Bronchial epithelial cell (primary cell): Measurements from ENCODE around the gene JADE2. TPM values are rescaled to one million over a fixed set of nuclear protein-coding genes. Genes with fewer than 3 reads are reported as not detected.

Experiments used
- DNase-seq: peaks from one replicate; pipeline ENCODE4 v3.0.0-alpha.2; 2010; ENCODE audit warnings: low read depth
- FAIRE-seq: peaks from 2 replicates; lab custom pipeline; 2011; peaks lifted over from hg19 to GRCh38; lab: Jason Lieb, UNC
- H3K27me3 ChIP-seq: 2 replicates; pipeline ENCODE4 v1.5.1; 2011; ENCODE audit warnings: low read length; ENCODE audit not compliant: control insufficient read depth, insufficient read depth
- H3K36me3 ChIP-seq: 2 replicates; pipeline ENCODE4 v1.5.1; 2011; ENCODE audit warnings: low read length; ENCODE audit not compliant: control insufficient read depth, insufficient read depth
- H3K4me3 ChIP-seq: 2 replicates; pipeline ENCODE4 v1.5.1; 2011; ENCODE audit warnings: mild to moderate bottlenecking, low read depth, low read length, control low read depth
- CTCF ChIP-seq: IDR thresholded peaks from 2 replicates; pipeline ENCODE4 v1.5.1; 2011; ENCODE audit warnings: mild to moderate bottlenecking, moderate library complexity, low read length, control low read depth, inconsistent platforms; ENCODE audit not compliant: insufficient read depth, severe bottlenecking
- total RNA-seq: library from RNA; depleted of rRNA; stranded (reverse); fragments of >200 nt; gene quantifications from 2 replicates; pipeline ENCODE4 v1.2.1, GENCODE V29; 2014

JADE2 gene
- total RNA-seq, 1 donor from 2014 or later = 17.1 TPM

DNA sequence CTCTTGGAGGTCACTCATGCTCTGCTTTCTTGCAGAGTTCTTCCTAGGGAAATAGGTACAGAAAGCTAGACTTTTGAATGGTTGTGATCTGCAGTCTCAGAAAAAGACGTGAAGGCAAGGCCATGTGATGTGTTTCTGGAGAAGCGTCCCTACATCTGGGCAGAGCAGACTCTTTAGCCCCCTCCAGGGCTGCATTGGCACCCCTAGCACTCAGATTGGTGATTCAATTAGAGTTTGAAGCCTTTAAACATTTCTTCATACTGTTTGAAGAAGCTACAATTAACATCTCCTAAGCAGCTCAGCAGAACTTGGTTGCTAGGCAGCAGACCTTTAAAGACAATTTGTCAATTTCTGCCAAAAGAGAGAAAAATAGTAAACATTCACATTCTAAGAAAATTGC is 21.6 kb downstream of the JADE2 start:
- Histone ChIP-seq H3K27me3 (no peaks in the 10 kb centered on the region), H3K4me3 (no peak overlapping the region), H3K36me3 (peaks cover 5% of the 10 kb centered on the region)
- DNase-seq (no peak), FAIRE-seq (no peak)
- TF ChIP-seq CTCF = no peak

GRCh38 chr5:134547579-134547978 is 22.1 kb downstream of the JADE2 start:
- no peak for TF ChIP-seq CTCF
- FAIRE-seq (no peak), DNase-seq (peak; percentile 59)
- Histone ChIP-seq H3K27me3 (no peaks in the 10 kb centered on the region), H3K4me3 (no peak overlapping the region), H3K36me3 (peaks cover 6% of the 10 kb centered on the region)

- H3K4me3 ChIP-seq = no peak overlapping the region
- FAIRE-seq (no peak), DNase-seq (no peak)
- H3K36me3 ChIP-seq = peaks cover 6% of the 10 kb centered on the region
- no peaks in the 10 kb centered on the region for H3K27me3 ChIP-seq
- TF ChIP-seq CTCF = no peak
These were observed 22.7 kb downstream of the JADE2 start for GRCh38 chr5:134547999-134548658.

- FAIRE-seq (no peak), DNase-seq (peak; percentile 42)
- Histone ChIP-seq H3K27me3 (no peaks in the 10 kb centered on the region), H3K4me3 (no peak overlapping the region), H3K36me3 (peaks cover 7% of the 10 kb centered on the region)
- no peak for TF ChIP-seq CTCF
These were observed 24.2 kb downstream of the JADE2 start for GRCh38 chr5:134549714-134550113.

GRCh38 chr5:134550271-134551214 is 25.1 kb downstream of the JADE2 start:
- no peak overlapping the region for H3K4me3 ChIP-seq
- FAIRE-seq = no peak
- no peak for DNase-seq
- H3K27me3 ChIP-seq = no peaks in the 10 kb centered on the region
- peaks cover 8% of the 10 kb centered on the region for H3K36me3 ChIP-seq
- no peak for TF ChIP-seq CTCF
